H9 (cell line): ENCODE measurements around the gene FMN1. TPM values are rescaled to one million over a fixed set of nuclear protein-coding genes. Genes with fewer than 3 reads are reported as not detected.

Experiments used
- DNase-seq: peaks from one replicate; pipeline ENCODE4 v3.0.0-alpha.2; 2017
- H2AFZ ChIP-seq: one replicate; pipeline ENCODE4 v1.6.1; 2013; ENCODE audit warnings: mild to moderate bottlenecking, low read length, control low read depth, moderate library complexity
- H2AK5ac ChIP-seq: 2 replicates; pipeline ENCODE4 v1.6.1; 2013; ENCODE audit warnings: low read length, control low read depth, mixed read lengths; ENCODE audit not compliant: insufficient read length
- H2BK120ac ChIP-seq: one replicate; pipeline ENCODE4 v1.6.1; 2013; ENCODE audit warnings: low read depth, mild to moderate bottlenecking, low read length, control low read depth, inconsistent platforms; ENCODE audit not compliant: poor library complexity, severe bottlenecking
- H2BK12ac ChIP-seq: 2 replicates; pipeline ENCODE4 v1.6.1; 2013; ENCODE audit warnings: low read length, control low read depth, mixed read lengths, low read depth; ENCODE audit not compliant: insufficient read length
- H2BK15ac ChIP-seq: 2 replicates; pipeline ENCODE4 v1.6.1; 2013; ENCODE audit warnings: low read depth, low read length, control low read depth
- H2BK20ac ChIP-seq: one replicate; pipeline ENCODE4 v1.6.1; 2013; ENCODE audit warnings: low read depth, mild to moderate bottlenecking, low read length, control low read depth, inconsistent platforms; ENCODE audit not compliant: poor library complexity, severe bottlenecking
- H2BK5ac ChIP-seq: 2 replicates; pipeline ENCODE4 v1.6.1; 2013; ENCODE audit warnings: low read length, control low read depth, mixed read lengths; ENCODE audit not compliant: insufficient read length
- H3K14ac ChIP-seq: 2 replicates; pipeline ENCODE4 v1.6.1; 2013; ENCODE audit warnings: low read length, control low read depth; ENCODE audit not compliant: insufficient read depth
- H3K18ac ChIP-seq: 2 replicates; pipeline ENCODE4 v1.6.1; 2013; ENCODE audit warnings: low read depth, mild to moderate bottlenecking, mixed read lengths, low read length, control low read depth; ENCODE audit not compliant: insufficient read length
- H3K23ac ChIP-seq: 2 replicates; pipeline ENCODE4 v1.6.1; 2013; ENCODE audit warnings: low read length, control low read depth, mixed read lengths, low read depth; ENCODE audit not compliant: insufficient read length
- H3K23me2 ChIP-seq: 2 replicates; pipeline ENCODE4 v1.6.1; 2013; ENCODE audit warnings: low read depth, mild to moderate bottlenecking, mixed read lengths, low read length, control low read depth; ENCODE audit not compliant: insufficient read length, poor library complexity, severe bottlenecking
- H3K27ac ChIP-seq: 2 replicates; pipeline ENCODE4 v1.5.1; 2013; ENCODE audit warnings: low read length, control low read depth, mixed read lengths, low read depth; ENCODE audit not compliant: insufficient read length
- H3K27me3 ChIP-seq: 2 replicates; pipeline ENCODE4 v1.6.1; 2013; ENCODE audit warnings: low read length, control low read depth, inconsistent platforms; ENCODE audit not compliant: insufficient read depth
- H3K4ac ChIP-seq: 2 replicates; pipeline ENCODE4 v1.6.1; 2013; ENCODE audit warnings: low read depth, mild to moderate bottlenecking, control low read depth, inconsistent platforms, low read length, moderate library complexity
- H3K4me1 ChIP-seq: 2 replicates; pipeline ENCODE4 v1.6.1; 2013; ENCODE audit warnings: low read length, control low read depth, inconsistent platforms; ENCODE audit not compliant: insufficient read depth
- H3K4me2 ChIP-seq: 2 replicates; pipeline ENCODE4 v1.6.1; 2013; ENCODE audit warnings: low read length, control low read depth, mixed read lengths; ENCODE audit not compliant: insufficient read length, insufficient read depth
- H3K56ac ChIP-seq: 2 replicates; pipeline ENCODE4 v1.6.1; 2013; ENCODE audit warnings: low read depth, mild to moderate bottlenecking, mixed read lengths, low read length, control low read depth; ENCODE audit not compliant: insufficient read length
- H3K79me1 ChIP-seq: 2 replicates; pipeline ENCODE4 v1.6.1; 2013; ENCODE audit warnings: low read depth, mild to moderate bottlenecking, moderate library complexity, low read length, control low read depth, inconsistent platforms; ENCODE audit not compliant: insufficient read depth, poor library complexity, severe bottlenecking
- H3K79me2 ChIP-seq: 2 replicates; pipeline ENCODE4 v1.6.1; 2013; ENCODE audit warnings: low read length, control low read depth, inconsistent platforms; ENCODE audit not compliant: insufficient read depth
- H3K9ac ChIP-seq: 2 replicates; pipeline ENCODE4 v1.6.1; 2013; ENCODE audit warnings: low read length, control low read depth, mixed read lengths; ENCODE audit not compliant: insufficient read length; ENCODE audit errors: extremely low read depth
- H3K9me3 ChIP-seq: one replicate; pipeline ENCODE4 v1.6.1; 2013; ENCODE audit warnings: low read depth, low read length, inconsistent platforms; ENCODE audit not compliant: control insufficient read depth
- H3T11ph ChIP-seq: one replicate; pipeline ENCODE4 v1.6.1; 2013; ENCODE audit warnings: mild to moderate bottlenecking, low read length, control low read depth, inconsistent platforms
- H4K20me1 ChIP-seq: one replicate; pipeline ENCODE4 v1.6.1; 2013; ENCODE audit not compliant: control insufficient read depth, insufficient read length, insufficient read depth
- H4K5ac ChIP-seq: 2 replicates; pipeline ENCODE4 v1.6.1; 2013; ENCODE audit warnings: low read depth, mild to moderate bottlenecking, mixed read lengths, low read length, control low read depth; ENCODE audit not compliant: insufficient read length
- H4K8ac ChIP-seq: replicated peaks from 2 replicates; pipeline ENCODE4 v1.6.1; 2013; ENCODE audit warnings: low read length, control low read depth, mixed read lengths, low read depth; ENCODE audit not compliant: insufficient read length
- H4K91ac ChIP-seq: 2 replicates; pipeline ENCODE4 v1.6.1; 2013; ENCODE audit warnings: low read depth, mild to moderate bottlenecking, moderate library complexity, mixed read lengths, low read length, control low read depth; ENCODE audit not compliant: insufficient read length
- H3K27ac Mint-ChIP-seq, 3 experiments: 2 replicates in 2 of 3; 3 replicates in 1 of 3; pipeline ENCODE4 v1.8.0; 2020 to 2021; ENCODE audit warnings: mixed read lengths in 3 of 3, mild to moderate bottlenecking in 1 of 3, moderate library complexity in 1 of 3
- H3K27me3 Mint-ChIP-seq: 2 replicates; pipeline ENCODE4 v1.8.0; 2021; ENCODE audit warnings: low read depth, mild to moderate bottlenecking, moderate library complexity, mixed read lengths
- H3K36me3 Mint-ChIP-seq, 3 experiments: 2 replicates in 2 of 3; 3 replicates in 1 of 3; pipeline ENCODE4 v1.8.0; 2020 to 2021; ENCODE audit warnings: low read depth in 3 of 3, mixed read lengths in 3 of 3; ENCODE audit not compliant: insufficient read depth in 1 of 3
- H3K4me1 Mint-ChIP-seq, 2 experiments: 2 replicates each; pipeline ENCODE4 v1.8.0; 2020; ENCODE audit warnings: mixed read lengths in 2 of 2
- H3K4me3 Mint-ChIP-seq, 2 experiments: 2 replicates in 1 of 2; 3 replicates in 1 of 2; pipeline ENCODE4 v1.8.0; 2020 to 2021; ENCODE audit warnings: mild to moderate bottlenecking in 2 of 2, mixed read lengths in 2 of 2, moderate library complexity in 1 of 2
- H3K9me3 Mint-ChIP-seq, 2 experiments: 2 replicates in 1 of 2; 3 replicates in 1 of 2; pipeline ENCODE4 v1.8.0; 2020; ENCODE audit warnings: mild to moderate bottlenecking in 2 of 2, mixed read lengths in 2 of 2, moderate library complexity in 1 of 2
- WGBS: extraction: QIAGEN DNeasy Blood & Tissue Kit; methylation state at CpG from one replicate; pipeline ENCODE4 v1.1.7; 2013; ENCODE audit warnings: missing lambda C conversion rate, low lambda C conversion rate, mixed read lengths; ENCODE audit not compliant: insufficient read length; ENCODE audit errors: extremely low coverage; 5-methylcytosine and 5-hydroxymethylcytosine counted together
- total RNA-seq: library from RNA; stranded (reverse); gene quantifications from 2 replicates; pipeline ENCODE4 v1.2.1, GENCODE V29; 2021
- TF ChIP-seq, protein P1 (sequence below): fragments of 200-600 bp; sonication (generic); conservative IDR thresholded peaks from 3 replicates; pipeline ENCODE4 v1.8.0; 2021; ENCODE audit warnings: antibody characterized with exemption, mild to moderate bottlenecking

Gene FMN1
- total RNA-seq, 1 experiment from 2014 or later, result 1.9 TPM

DNA sequence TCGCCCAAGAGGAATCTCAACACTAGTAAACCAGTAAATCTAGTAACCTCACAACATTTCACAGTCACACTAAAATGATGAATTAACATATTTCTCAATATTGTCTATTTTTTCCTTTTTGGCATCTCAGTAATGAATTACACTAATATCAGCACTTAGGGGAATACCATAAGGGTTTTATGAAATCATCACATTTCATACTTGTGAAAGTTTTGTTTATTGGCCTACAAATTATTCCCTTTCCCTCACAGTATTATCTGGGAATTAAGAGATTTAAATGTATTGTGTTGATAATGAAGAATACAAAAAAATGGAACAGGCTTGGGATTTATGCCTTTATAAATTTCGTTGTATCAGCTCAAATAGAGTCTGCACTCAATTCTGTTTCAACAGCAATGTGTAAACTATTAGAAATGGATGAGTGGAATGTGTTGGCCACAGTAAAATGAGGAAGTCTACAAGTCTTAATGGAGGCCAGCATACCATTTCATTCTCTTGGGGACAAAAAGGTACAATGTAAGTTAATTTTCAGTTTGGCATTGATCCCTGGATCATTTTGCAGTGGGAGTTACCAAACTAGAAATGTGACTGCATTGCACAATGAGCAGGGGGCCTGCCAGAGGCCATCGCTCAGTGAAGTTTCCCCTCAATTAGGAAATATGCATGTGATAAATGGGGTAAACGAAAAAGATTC lies 195.4 kb downstream of the FMN1 start:
- H3K4me2 ChIP-seq, result no peak overlapping the region
- H3K4me1 ChIP-seq, result no peaks in the 10 kb centered on the region
- TF ChIP-seq, protein P1, sequence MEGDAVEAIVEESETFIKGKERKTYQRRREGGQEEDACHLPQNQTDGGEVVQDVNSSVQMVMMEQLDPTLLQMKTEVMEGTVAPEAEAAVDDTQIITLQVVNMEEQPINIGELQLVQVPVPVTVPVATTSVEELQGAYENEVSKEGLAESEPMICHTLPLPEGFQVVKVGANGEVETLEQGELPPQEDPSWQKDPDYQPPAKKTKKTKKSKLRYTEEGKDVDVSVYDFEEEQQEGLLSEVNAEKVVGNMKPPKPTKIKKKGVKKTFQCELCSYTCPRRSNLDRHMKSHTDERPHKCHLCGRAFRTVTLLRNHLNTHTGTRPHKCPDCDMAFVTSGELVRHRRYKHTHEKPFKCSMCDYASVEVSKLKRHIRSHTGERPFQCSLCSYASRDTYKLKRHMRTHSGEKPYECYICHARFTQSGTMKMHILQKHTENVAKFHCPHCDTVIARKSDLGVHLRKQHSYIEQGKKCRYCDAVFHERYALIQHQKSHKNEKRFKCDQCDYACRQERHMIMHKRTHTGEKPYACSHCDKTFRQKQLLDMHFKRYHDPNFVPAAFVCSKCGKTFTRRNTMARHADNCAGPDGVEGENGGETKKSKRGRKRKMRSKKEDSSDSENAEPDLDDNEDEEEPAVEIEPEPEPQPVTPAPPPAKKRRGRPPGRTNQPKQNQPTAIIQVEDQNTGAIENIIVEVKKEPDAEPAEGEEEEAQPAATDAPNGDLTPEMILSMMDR, result no peak
- no peak overlapping the region for H2AFZ ChIP-seq
- no peak overlapping the region for H2AK5ac ChIP-seq
- H3K9ac ChIP-seq, result no peak overlapping the region
- no peaks in the 10 kb centered on the region for H3K27me3 ChIP-seq
- no peaks in the 10 kb centered on the region for H3K23me2 ChIP-seq
- H3K4ac ChIP-seq, result no peak overlapping the region
- H4K5ac ChIP-seq, result no peak overlapping the region
- H3K27me3 Mint-ChIP-seq, result no peaks in the 10 kb centered on the region; the same call in 1 of the 2 replicates
- no peaks in the 10 kb centered on the region for H3K79me1 ChIP-seq
- peaks cover 0 to 3% of the 10 kb centered on the region in 2 experiments; a peak in 1 of 5 replicates for H3K9me3 Mint-ChIP-seq
- H3K23ac ChIP-seq, result no peak overlapping the region
- H2BK5ac ChIP-seq, result no peak overlapping the region
- H2BK20ac ChIP-seq, result no peak overlapping the region
- H3K27ac ChIP-seq, result no peak overlapping the region
- no peak overlapping the region for H3K27ac Mint-ChIP-seq
- H3K56ac ChIP-seq, result no peak overlapping the region
- no peak overlapping the region for H4K91ac ChIP-seq
- no peaks in the 10 kb centered on the region for H3K9me3 ChIP-seq
- no peak overlapping the region for H3K14ac ChIP-seq
- WGBS, result no CpG with 5 or more reads among the region's 4 CpGs
- H4K8ac ChIP-seq, result no peak overlapping the region
- H3K36me3 Mint-ChIP-seq, result peaks cover 0 to 3% (median 0%) of the 10 kb centered on the region in 3 experiments; a peak in 1 of 7 replicates
- H3K18ac ChIP-seq, result no peak overlapping the region
- H3T11ph ChIP-seq, result no peak overlapping the region
- no peaks in the 10 kb centered on the region for H4K20me1 ChIP-seq
- no peak overlapping the region for H2BK15ac ChIP-seq
- no peaks in the 10 kb centered on the region for H3K79me2 ChIP-seq
- no peak for DNase-seq
- no peak overlapping the region for H3K4me3 Mint-ChIP-seq
- no peak overlapping the region for H2BK120ac ChIP-seq
- H3K4me1 Mint-ChIP-seq, result peaks cover 1 to 3% of the 10 kb centered on the region in 2 experiments
- no peak overlapping the region for H2BK12ac ChIP-seq
